CD14-positive monocyte (primary cell): Measurements from ENCODE around the gene WNT7A. TPM values are rescaled to one million over a fixed set of nuclear protein-coding genes. Genes with fewer than 3 reads are reported as not detected.
A peak's percentile ranks its signal among the peaks of the same experiment; 100 is the strongest.

ENCODE experiments used
- DNase-seq, 3 donors: peaks; one replicate each; pipeline ENCODE4 v3.0.0-alpha.2; 2011 to 2022
- H2AFZ ChIP-seq: 2 replicates; pipeline ENCODE4 v1.6.0; 2012; ENCODE audit warnings: mild to moderate bottlenecking, low read depth, low read length, inconsistent platforms; ENCODE audit not compliant: insufficient read depth, poor library complexity, severe bottlenecking
- H3K27ac ChIP-seq, 2 donors: 1 replicate in 1 of 2; 2 replicates in 1 of 2; pipeline ENCODE4 v1.5.1; 2012 to 2013; ENCODE audit warnings: low read length in 2 of 2, control low read depth in 1 of 2, inconsistent platforms in 1 of 2, low read depth in 1 of 2, mild to moderate bottlenecking in 1 of 2
- H3K27me3 ChIP-seq, 2 donors: one replicate each; pipeline versions ENCODE4 v1.6.0 to v1.6.1; 2011 to 2013; ENCODE audit warnings: low read length in 2 of 2; ENCODE audit not compliant: control insufficient read depth in 2 of 2, insufficient read depth in 2 of 2
- H3K36me3 ChIP-seq, 2 donors: replicated peaks in 1 of 2; 1 replicate in 1 of 2; 2 replicates in 1 of 2; pipeline versions ENCODE4 v1.5.1 to v1.6.1; 2012 to 2013; ENCODE audit warnings: low read length in 2 of 2, control low read depth in 1 of 2, inconsistent platforms in 1 of 2, mild to moderate bottlenecking in 1 of 2; ENCODE audit not compliant: insufficient read depth in 2 of 2, control insufficient read depth in 1 of 2
- H3K4me1 ChIP-seq, 2 donors: 1 replicate in 1 of 2; 2 replicates in 1 of 2; pipeline versions ENCODE4 v1.5.1 to v1.6.1; 2012 to 2013; ENCODE audit warnings: low read length in 2 of 2, control low read depth in 1 of 2, inconsistent platforms in 1 of 2, mild to moderate bottlenecking in 1 of 2, moderate library complexity in 1 of 2; ENCODE audit not compliant: insufficient read depth in 2 of 2, control insufficient read depth in 1 of 2
- H3K4me2 ChIP-seq: replicated peaks from 2 replicates; pipeline ENCODE3; 2012; ENCODE audit warnings: low read length, moderate library complexity, mild to moderate bottlenecking; ENCODE audit not compliant: poor library complexity, severe bottlenecking; ENCODE audit errors: extremely low read depth
- H3K4me3 ChIP-seq, 3 experiments: fragments of 200-600 bp in 1 of 3; sonication (generic) in 1 of 3; replicated peaks in 1 of 3; 1 replicate in 2 of 3; 2 replicates in 1 of 3; pipeline ENCODE4 v1.5.1; 2011 to 2013; ENCODE audit warnings: low read length in 3 of 3, mild to moderate bottlenecking in 3 of 3, control low read depth in 2 of 3, low read depth in 2 of 3, inconsistent platforms in 1 of 3, moderate library complexity in 1 of 3
- H3K79me2 ChIP-seq: 2 replicates; pipeline ENCODE4 v1.6.0; 2012; ENCODE audit warnings: mild to moderate bottlenecking, control low read depth, inconsistent platforms, low read length, moderate library complexity; ENCODE audit not compliant: insufficient read depth
- H3K9ac ChIP-seq: 2 replicates; pipeline ENCODE4 v1.6.0; 2017; ENCODE audit warnings: low read length, mild to moderate bottlenecking; ENCODE audit not compliant: insufficient read depth, poor library complexity, severe bottlenecking
- H3K9me3 ChIP-seq, 2 donors: replicated peaks in 1 of 2; 1 replicate in 1 of 2; 2 replicates in 1 of 2; pipeline versions ENCODE4 v1.5.1 to v1.6.1; 2012 to 2013; ENCODE audit warnings: low read length in 2 of 2, control low read depth in 1 of 2; ENCODE audit not compliant: control insufficient read depth in 1 of 2, insufficient read depth in 1 of 2
- H4K20me1 ChIP-seq: 2 replicates; pipeline ENCODE4 v1.6.0; 2012; ENCODE audit warnings: mild to moderate bottlenecking, low read length, control low read depth, moderate library complexity; ENCODE audit not compliant: insufficient read depth
- H3K27ac Mint-ChIP-seq, 7 donors: one replicate each; pipeline ENCODE4 v1.8.0; 2020; ENCODE audit warnings: mild to moderate bottlenecking in 7 of 7, mixed read lengths in 7 of 7, moderate library complexity in 6 of 7, inconsistent platforms in 2 of 7
- H3K27me3 Mint-ChIP-seq, 3 donors: one replicate each; pipeline ENCODE4 v1.8.0; 2021 to 2022; ENCODE audit warnings: low read depth in 3 of 3, mild to moderate bottlenecking in 3 of 3, mixed read lengths in 3 of 3, moderate library complexity in 3 of 3, inconsistent platforms in 1 of 3
- H3K36me3 Mint-ChIP-seq, 2 donors: one replicate each; pipeline ENCODE4 v1.8.0; 2020; ENCODE audit warnings: mixed read lengths in 2 of 2, inconsistent platforms in 1 of 2, mild to moderate bottlenecking in 1 of 2
- H3K4me1 Mint-ChIP-seq: one replicate; pipeline ENCODE4 v1.8.0; 2020; ENCODE audit warnings: mild to moderate bottlenecking, mixed read lengths
- H3K4me3 Mint-ChIP-seq, 2 donors: one replicate each; pipeline ENCODE4 v1.8.0; 2020; ENCODE audit warnings: mild to moderate bottlenecking in 2 of 2, mixed read lengths in 2 of 2, moderate library complexity in 1 of 2
- H3K9me3 Mint-ChIP-seq, 7 donors: one replicate each; pipeline ENCODE4 v1.8.0; 2020 to 2022; ENCODE audit warnings: mixed read lengths in 7 of 7, mild to moderate bottlenecking in 6 of 7, moderate library complexity in 6 of 7, inconsistent platforms in 2 of 7
- WGBS: methylation state at CpG from one replicate; pipeline ENCODE4 v1.1.5; 2013; ENCODE audit warnings: missing lambda C conversion rate; ENCODE audit not compliant: insufficient coverage; 5-methylcytosine and 5-hydroxymethylcytosine counted together
- intact Hi-C, 2 donors: fragments of 100-400 bp; cut with micrococcal nuclease; formaldehyde crosslinking; loops; one replicate each; pipeline versions ENCODE4 v1.15.0 to v1.15.1; 2023
- polyA plus RNA-seq, 3 donors: library from polyadenylated mRNA; depleted of rRNA in 1 of 3; unstranded in 2 of 3; stranded (reverse) in 1 of 3; fragments of 300-500 nt in 2 of 3; fragments of >200 nt in 1 of 3; fragmentation: Illumina TruSeq in 2 of 3; gene quantifications; 1 replicate in 2 of 3; 2 replicates in 1 of 3; pipeline ENCODE4 v1.2.3, GENCODE V29; 2012 to 2021
- TF ChIP-seq, protein P1 (sequence below): fragments of 200-600 bp; IDR thresholded peaks from one replicate; pipeline ENCODE4 v1.8.0; 2022; ENCODE audit warnings: antibody characterized with exemption, mild to moderate bottlenecking

Gene WNT7A
- polyA plus RNA-seq, 3 donors: not detected

DNA sequence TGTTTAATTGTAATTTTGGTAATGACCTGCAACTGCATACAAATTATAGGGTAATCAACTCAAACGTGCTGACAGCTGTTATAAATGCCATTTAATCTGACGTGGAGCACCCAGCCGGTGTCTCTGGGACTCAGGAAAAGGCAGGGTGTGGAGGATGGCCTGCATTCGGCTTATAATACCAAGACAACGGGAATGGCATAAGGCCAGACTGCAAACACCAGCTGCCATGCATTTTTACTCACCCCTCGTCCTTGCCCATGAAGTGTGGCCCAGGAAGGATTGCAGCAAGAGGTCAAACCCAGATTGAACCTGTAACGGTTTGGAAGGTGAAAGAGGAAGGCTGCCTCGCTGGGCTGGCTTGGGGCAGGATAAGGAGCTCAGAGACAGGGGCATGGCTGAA, 96.4 kb downstream of the WNT7A start:
- Mint-ChIP-seq H3K4me1 (peaks cover 3% of the 10 kb centered on the region), H3K27me3 (peaks cover 13 to 21% (median 14%) of the 10 kb centered on the region in 3 donors), H3K27ac (no peak overlapping the region), H3K4me3 (no peak overlapping the region), H3K9me3 (no peaks in the 10 kb centered on the region), H3K36me3 (no peaks in the 10 kb centered on the region)
- no peak overlapping the region for H3K9ac ChIP-seq
- TF ChIP-seq, protein P1, sequence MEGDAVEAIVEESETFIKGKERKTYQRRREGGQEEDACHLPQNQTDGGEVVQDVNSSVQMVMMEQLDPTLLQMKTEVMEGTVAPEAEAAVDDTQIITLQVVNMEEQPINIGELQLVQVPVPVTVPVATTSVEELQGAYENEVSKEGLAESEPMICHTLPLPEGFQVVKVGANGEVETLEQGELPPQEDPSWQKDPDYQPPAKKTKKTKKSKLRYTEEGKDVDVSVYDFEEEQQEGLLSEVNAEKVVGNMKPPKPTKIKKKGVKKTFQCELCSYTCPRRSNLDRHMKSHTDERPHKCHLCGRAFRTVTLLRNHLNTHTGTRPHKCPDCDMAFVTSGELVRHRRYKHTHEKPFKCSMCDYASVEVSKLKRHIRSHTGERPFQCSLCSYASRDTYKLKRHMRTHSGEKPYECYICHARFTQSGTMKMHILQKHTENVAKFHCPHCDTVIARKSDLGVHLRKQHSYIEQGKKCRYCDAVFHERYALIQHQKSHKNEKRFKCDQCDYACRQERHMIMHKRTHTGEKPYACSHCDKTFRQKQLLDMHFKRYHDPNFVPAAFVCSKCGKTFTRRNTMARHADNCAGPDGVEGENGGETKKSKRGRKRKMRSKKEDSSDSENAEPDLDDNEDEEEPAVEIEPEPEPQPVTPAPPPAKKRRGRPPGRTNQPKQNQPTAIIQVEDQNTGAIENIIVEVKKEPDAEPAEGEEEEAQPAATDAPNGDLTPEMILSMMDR: no peak
- DNase-seq: no peak
- no peak overlapping the region for H3K27ac ChIP-seq
- no peaks in the 10 kb centered on the region for H3K36me3 ChIP-seq
- no peak overlapping the region for H2AFZ ChIP-seq
- H3K9me3 ChIP-seq: no peaks in the 10 kb centered on the region
- no peaks in the 10 kb centered on the region for H3K4me1 ChIP-seq
- peaks cover 0 to 4% of the 10 kb centered on the region in 2 donors for H3K27me3 ChIP-seq
- H3K4me2 ChIP-seq: no peak overlapping the region
- no peaks in the 10 kb centered on the region for H4K20me1 ChIP-seq
- no peaks in the 10 kb centered on the region for H3K79me2 ChIP-seq
- intact Hi-C loops: no loop called here
- 81% methylated on average over 5 of the region's 8 CpGs for whole genome bisulfite sequencing
- no peak overlapping the region for H3K4me3 ChIP-seq

DNA sequence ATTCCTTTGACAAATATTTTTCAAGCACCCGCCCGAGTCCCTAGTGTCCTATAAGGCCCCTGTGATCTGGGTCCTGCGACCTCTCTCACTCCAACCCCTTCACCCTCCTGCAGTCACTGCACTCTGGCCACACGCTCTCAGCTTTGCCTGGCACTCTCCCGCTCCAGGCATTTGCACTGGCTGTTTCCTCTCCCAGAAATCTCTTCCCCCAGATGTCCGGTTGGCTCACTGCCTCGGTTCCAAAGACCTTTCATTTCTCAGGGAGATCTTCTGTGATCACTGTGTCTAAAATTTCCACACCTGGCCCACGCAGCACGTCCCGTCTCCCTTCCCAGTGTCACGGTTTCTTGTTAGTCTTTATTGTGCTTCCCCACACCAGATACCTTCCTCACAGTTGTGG, 97.4 kb downstream of the WNT7A start:
- no peak for DNase-seq
- peak overlapping the region in 1 of 2 donors; percentile 64 for H3K4me3 Mint-ChIP-seq
- no peak overlapping the region for H2AFZ ChIP-seq
- no peak overlapping the region for H3K27ac ChIP-seq
- H3K9me3 ChIP-seq: no peaks in the 10 kb centered on the region
- H3K27me3 Mint-ChIP-seq: peaks cover 13 to 21% (median 14%) of the 10 kb centered on the region in 3 donors
- intact Hi-C loops: no loop called here
- H3K4me1 ChIP-seq: no peaks in the 10 kb centered on the region
- WGBS: 19% methylated on average over 7 of the region's 11 CpGs
- H4K20me1 ChIP-seq: no peaks in the 10 kb centered on the region
- H3K4me1 Mint-ChIP-seq: peaks cover 3% of the 10 kb centered on the region
- no peak overlapping the region for H3K9ac ChIP-seq
- no peaks in the 10 kb centered on the region for H3K36me3 Mint-ChIP-seq
- TF ChIP-seq, protein P1: no peak
- H3K9me3 Mint-ChIP-seq: no peaks in the 10 kb centered on the region
- no peak overlapping the region for H3K27ac Mint-ChIP-seq
- H3K36me3 ChIP-seq: no peaks in the 10 kb centered on the region
- no peak overlapping the region for H3K4me3 ChIP-seq
- H3K79me2 ChIP-seq: no peaks in the 10 kb centered on the region
- peaks cover 0 to 4% of the 10 kb centered on the region in 2 donors for H3K27me3 ChIP-seq
- no peak overlapping the region for H3K4me2 ChIP-seq
